EL (cell line): ENCODE data around the gene B3GNT2.
"Not testable (repeated sequence)": the region's sequence is repeated elsewhere in the genome, so short reads cannot be mapped to it uniquely, and the experiment has no call there.

Source experiments
- DNase-seq: peaks from one replicate; pipeline ENCODE4 v3.0.0-alpha.2; 2016

Gene B3GNT2

DNA sequence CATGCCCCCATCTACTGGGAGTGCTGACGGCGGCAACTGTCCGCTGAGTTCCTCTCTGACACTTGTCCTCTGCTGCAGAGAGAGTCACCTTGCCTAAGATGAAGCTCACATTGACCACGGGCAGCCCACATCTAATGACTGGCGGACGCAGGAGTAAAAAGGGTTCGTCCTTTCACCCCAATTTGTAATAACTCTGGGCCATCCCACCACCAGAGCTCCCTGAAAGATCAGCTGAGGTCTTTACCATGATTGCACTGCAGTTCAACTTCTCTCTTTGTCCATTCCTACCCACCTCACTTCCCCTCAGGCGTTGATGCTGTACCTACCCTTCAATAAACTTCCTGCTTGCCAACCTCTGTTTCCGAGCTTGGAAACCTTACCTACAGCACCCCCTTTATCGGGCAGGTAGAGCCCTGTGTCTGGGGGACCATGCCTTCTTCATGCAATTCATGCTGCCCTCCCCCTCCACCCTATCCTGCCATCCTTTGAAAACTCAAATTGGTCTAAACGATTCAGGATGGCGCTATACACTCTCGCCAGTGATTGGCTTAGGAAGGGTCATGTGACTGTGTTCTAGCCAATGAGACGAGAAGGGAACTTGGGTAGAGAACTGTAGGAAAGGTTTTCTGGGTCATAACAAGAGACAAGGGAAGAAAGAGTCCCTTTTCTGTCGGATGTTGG is 10.3 kb upstream of the B3GNT2 start:
- DNase-seq: no peak

DNA sequence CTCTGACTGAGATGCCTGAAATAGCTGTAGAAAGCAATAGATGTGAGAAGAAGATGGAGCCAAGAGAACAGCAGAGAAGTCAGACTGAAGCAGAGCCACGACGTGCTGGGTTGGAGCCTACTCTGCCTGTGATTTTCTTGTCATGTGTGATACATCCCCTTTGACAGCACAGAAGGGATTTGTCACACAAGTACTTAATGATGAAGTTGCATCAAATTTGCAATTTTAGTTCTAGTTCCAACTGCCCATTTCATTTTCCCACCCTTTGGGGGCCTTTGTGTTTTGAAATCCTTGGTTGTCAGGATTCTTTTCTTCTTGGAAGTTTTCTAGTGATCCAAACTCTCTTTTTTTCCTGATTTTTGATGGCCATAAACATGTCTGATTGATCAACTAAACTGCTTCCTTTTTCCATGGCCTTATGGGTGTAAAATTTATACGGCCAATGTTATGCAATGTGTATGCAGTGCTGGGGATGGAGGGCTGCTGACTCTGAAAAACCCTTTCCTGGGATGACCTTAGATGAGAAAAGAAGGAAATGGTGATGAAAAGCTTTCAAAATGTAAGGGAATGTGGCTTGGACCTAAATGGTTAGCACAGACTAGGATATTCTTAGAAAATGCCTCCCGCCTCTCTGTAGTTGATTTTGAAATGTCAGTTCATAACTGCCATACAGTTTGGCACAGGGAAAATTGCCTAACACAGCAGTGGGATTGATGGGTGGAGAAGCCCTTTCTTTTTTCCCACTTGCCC is 9.6 kb upstream of the B3GNT2 start:
- no peak for DNase-seq

DNA sequence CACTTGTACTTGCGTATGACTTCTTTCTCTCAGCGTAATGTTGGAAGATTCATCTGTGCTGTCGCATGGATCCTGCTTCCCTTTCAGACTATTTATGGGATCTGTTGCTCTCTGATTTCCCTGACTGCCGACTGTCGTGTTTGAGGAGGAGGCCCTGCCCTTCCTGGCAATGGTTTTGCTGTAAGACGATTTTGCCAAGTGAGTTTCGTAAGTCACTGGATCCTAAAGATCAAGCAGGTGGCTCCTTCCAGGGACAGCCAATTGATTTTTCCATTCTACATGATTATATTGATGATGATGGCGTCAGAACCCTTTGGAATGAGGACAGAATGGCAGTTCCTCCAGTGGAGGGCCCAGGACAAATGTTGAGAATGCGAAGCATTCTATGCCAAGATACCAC is 8.7 kb upstream of the B3GNT2 start:
- no peak for DNase-seq

DNA sequence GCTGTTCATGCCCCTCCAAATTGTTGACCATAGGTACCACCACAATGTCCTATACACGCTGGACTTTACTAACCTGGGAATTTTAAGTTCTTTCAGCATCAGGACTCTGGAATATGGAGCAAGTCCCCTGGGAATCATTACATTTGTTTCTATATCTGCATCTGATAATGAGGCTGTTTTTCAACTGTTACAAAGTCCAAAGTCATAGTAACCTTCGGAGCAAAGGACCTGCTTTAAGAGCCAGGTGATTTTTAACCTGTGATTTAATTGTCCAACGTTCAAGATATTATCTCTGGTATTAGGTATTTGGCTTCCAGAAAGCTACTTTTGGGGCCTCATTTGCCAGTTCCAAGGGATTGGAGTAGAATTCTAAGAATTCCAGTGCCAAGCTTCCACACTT is 7.5 kb upstream of the B3GNT2 start:
- no peak for DNase-seq

DNA sequence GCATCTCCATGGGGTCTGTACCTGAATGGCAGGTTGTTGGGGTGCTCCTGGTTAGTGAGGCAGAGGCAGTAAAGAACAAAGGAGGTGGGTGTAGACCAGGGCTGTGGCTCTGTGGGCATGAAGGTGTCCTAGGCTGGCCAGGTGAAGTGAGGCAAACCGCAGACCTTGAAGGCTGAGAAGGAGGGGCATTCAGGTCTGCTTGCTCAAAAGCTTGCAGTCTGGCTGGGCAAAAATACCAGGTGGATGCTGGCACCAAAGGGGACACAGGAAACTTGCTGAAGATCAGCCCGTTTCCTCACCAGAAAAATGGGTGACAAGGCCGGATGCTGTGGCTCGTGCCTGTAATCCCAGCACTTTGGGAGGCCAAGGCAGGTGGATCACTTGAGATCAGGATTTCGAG is 6.7 kb upstream of the B3GNT2 start:
- no peak for DNase-seq

DNA sequence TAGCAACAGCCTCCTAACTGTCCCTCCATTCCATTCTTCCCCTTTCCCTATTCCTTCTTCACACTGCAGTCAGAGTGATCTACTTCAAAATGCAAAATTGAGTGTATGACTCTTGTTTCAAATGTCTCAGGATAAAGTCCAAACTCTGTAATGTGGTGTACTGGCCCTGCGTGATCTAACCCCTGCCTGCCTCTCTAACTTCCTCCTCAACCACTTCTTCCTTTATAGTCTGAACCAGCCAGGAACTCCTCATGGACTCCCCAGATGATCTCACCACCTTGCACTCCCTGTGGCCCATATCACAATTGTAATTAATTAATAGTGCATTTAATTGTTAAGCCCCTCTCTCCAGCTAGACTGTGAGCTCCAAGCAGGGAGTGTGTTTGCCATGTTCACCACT is 3.1 kb upstream of the B3GNT2 start:
- DNase-seq: no peak

DNA sequence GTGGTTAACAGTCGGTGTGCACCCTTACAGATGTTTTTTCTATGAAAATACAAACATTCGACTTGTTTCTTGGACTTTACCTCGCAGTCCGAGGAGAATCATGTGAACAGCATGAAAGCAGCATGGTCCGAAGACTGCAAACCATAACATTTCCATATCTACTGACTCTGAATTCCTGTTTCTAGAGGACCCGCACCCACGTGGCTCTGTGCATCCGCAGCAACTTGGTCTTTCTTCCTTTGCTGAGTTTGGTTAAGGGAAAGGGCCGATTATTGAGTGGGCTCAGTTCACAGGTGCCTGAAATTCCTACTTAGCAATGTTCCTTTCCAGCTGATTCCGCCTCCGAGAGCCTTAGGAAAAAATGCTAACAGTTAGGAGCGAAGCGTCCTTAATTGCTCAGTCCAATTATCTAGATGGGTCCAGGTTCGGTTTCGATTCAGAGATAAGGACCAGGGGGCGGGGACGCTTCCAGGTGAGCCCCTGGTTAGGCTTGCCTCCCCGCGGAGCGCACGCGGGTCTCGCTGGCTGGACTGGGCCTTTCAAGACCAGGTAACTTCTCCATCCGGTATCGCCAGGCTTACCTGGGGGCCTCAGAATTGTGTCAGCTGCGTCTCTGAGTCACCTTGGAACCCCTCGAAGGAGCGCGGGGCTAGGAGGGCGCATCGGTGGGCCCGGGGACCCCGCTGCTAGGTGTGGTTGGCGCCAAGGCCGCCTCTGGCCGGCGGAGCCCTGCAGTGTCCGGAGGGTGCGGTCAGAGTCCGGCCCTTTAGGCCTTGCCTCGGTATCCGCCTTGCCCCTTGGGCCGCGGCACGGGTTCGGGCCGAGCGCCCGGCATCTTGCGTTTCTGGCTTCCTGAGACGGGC is 1.1 kb upstream of the B3GNT2 start:
- no peak for DNase-seq

DNA sequence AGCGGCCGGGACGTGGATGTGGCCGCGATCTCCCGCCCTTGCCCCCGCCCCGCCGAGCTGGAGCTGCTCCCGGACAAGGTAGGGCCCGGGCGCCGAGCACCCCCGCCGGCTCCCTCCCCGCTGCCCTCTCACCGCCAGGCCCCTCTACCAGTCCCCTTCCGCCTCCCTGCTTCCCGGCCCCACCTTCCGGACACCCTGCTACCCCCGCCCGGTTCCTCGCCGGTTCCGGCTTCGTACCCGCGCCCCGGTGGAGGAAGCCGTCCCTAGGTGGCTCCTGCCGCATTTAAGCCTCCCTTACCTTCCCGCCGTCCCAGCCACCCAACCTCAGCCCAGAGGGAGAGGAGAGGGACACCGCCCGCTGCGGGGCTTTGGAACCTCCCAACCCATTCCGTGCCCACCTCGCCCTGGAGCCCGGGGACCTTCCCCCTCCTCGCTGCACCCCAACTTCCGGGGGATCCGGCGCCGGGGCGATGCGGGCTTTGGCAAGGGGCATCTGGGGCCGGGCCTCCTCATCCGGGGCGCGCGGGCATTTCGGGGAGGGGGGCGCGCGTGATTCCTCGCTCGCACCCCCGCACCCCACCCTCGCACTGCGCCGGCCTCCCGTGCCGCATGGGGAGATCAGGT is 475 bp downstream of the B3GNT2 start:
- no peak for DNase-seq

DNA sequence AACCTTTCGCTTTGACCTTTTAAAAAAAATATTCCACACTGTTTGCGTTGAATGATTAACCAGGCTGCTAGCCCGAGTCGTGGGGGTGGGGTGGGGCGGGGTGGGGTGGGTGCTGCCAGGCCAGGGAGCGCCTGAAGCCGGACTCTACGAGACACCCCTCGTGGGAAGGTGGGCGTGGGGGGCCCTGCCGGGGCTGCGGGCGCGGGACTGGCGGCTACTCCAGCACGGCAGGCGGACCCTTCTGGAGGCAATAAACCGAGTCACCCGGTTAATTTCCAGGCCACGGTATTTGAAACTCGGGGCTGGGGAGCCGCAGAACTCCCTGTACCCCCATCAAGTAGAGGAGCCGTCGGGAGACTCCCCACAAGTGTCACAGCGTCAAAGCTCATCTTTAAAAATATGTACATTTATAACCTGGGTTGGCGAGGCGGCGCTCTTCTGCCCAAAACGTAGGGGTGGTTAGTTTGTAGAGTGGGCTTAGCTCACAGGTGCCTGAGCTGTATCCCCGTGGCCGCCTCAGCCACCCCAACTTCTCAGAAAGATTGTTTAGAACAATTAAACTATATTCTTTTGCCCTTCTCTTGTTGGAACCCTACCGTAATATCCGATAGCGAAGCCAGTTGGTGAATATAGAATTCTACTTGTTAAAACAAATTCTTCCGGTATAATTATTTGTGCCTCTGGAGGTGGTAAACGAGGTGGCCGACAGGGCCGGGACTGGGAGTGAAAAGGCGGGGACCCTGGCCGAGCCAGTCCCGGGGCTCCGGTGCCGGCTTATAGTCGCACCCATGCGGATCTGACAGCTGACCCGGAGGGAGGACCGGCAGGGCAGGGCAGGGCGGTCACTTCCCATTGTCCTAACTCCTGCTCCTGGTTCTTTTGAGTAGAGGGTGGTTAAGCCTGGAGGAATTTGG is 1.4 kb downstream of the B3GNT2 start:
- DNase-seq: peak; percentile 27

DNA sequence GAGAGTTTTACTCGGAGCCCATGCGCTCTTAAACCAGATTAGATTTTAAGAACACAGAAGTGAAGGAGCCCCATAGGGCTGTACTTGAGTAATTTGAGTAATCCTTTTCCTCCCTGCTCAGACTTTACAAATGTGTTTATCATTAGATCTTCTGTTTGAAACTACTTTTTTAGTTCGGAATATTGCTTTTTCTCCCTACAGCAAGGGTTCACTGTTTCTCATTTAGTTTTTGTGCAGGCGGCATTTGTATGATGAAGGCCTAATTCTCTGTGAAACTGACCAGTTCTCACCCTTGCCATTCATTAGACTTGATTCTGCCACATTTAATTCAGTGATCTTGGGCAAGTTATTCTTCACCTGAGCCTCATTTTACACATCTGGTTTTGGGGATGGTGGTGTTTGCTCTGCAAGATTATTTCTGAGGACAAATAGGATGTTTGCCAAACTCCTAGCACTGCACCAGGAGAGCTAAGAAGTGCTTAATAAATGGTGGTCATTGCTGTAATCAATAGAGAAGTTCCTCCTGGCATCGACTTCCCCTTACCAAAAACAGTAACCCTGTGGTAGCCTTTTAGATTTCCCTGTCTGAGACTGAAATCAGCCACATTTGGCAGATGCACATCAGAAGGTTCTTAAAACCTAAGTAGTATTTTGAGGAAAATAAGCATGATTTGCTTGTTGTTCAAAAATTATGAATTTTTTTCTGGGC is 2.2 kb downstream of the B3GNT2 start:
- DNase-seq: no peak

DNA sequence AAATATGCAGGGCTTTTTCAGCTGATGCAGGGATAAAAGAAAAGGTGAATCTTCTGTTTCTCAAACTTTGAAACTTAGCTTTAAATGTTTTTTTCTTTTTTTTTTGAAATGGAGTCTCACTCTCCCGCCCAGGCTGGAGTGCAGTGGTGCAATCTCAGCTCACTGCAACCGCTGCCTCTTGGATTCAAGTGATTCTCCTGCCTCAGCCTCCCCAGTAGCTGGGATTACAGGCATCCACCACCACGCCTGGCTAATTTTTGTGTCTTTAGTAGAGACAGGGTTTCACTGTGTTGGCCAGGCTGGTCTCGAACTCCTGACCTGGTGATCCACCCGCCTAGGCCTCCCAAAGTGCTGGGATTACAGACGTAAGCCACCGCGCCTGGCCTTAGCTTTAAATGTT is 2.9 kb downstream of the B3GNT2 start:
- not testable (repeated sequence) for DNase-seq

DNA sequence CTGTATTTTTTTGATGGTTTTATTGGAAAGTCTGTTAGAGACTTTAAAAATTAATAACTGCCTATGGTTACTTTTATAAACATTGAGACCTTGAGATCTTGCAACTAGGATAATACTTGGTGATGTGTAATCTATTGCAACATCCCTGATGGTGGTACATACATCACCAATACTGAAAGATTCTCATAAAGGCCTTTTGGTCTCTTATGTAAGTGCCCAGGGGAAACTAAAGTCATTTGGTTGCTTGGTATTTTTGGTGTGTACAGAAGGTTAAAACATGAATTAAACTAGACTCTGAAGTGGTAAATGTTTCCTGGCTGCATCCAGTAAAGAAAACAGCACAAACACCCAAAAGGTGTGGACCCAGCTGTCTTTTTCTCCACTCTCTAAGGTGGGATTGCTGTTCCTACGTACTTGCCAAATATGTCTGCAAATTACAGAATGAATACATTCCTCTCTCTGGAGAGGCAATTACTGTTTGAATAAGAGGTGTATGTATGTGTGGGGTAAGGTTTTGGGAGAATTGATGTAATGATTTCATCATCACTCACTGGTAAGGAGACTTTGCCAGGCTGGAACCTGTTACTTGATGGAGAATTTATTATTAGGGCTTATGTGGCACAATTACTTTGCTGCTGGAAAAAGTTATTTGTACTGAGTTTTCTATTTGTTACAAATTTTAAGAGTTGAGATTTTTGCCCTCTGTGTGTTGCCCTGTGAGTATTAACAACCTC is 3.6 kb downstream of the B3GNT2 start:
- DNase-seq: no peak

DNA sequence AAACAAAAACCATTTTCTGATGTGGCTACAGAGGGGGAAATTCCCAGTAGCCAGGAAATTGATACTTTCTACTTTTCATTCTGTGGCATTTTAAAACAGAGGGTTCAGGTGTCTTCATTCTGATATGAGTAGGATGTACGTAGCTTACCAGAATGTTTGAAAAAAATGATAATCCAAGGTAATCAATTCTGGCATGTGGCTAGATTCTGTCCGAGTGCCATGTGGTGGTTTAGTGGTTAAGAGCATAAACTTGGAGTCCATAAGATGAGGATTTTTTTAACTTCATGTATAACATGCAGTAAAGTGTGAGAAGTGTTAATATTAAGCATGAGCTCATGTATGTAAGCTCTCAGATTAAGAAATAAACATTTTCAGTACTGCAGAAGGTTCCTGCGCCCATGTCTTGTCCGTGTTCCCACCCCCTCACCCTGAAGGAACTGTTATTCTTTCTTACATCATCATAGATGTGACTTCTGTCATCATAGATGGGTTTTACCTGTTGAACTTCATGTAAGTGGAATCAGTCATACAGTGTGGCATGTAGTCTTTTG is 4.5 kb downstream of the B3GNT2 start:
- DNase-seq: no peak

DNA sequence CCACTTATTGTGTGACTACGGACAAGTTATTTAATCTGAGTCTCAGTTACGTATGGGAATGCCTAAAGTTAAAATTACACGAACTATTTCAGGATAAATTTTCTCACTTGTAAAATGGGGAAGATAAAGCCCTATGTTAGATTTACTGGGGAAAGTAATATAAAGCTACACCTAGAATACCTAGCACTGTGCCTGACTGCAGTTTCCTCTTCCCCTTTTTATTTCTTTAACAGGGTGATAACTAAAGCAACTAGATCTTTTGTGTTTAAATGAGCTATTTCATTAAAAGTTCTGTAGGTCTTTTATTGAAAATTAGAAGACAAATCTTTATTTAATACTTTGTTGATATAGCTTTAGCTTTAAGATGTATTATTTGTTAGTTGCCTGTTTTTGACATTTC is 5.0 kb downstream of the B3GNT2 start:
- DNase-seq: no peak

DNA sequence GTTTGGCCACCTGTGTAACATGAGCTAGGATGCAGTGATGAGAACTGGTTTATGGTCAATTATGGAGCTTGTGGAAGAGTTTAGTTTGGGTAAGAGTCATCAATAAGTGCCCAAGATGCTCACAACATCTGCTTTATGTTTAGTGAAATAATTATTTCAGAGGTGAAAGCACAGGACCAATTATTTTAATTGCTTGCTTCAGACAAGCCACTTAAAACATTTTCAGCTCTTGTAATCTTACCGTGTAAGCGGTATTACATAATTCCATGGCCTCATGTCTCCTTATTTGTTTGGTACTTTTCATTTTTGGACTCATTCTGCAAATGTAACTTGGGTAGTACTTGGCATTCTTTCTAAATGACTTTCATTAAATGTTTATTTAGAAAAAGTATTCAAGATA is 5.4 kb downstream of the B3GNT2 start:
- DNase-seq: no peak

DNA sequence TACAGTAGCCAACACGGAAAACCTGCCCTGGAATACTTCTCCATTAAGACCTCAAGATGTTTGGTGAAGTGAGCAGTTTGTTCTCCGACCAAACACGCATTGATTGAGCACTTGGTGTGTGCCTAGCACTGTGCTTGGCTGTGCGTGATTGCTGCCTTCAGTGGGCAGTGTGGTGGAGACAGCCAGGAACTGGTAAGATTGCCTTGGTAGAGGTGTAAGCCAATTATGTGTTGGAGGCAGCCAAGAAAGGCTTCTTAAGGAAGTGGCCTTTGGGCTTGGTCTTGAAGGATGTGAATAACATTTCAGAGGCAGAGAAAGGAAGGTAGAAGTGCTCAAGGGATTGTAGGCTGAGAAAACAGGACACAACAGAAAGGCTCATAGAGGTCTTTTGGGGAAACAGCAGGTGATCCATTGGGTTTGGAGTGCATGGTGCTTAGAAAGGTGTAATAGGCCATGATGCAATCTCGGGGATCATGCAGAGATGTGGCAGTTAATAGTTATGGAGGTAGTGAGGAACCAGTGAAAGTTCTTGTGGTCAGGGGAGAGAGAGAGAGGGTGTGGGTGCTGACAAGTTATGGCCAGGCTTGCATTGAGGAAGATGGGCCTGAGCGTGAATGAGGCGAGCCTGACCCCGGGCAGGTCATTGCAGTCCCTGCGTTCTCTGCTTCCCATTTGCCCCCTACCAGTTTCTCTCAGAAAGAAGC is 6.3 kb downstream of the B3GNT2 start:
- no peak for DNase-seq

DNA sequence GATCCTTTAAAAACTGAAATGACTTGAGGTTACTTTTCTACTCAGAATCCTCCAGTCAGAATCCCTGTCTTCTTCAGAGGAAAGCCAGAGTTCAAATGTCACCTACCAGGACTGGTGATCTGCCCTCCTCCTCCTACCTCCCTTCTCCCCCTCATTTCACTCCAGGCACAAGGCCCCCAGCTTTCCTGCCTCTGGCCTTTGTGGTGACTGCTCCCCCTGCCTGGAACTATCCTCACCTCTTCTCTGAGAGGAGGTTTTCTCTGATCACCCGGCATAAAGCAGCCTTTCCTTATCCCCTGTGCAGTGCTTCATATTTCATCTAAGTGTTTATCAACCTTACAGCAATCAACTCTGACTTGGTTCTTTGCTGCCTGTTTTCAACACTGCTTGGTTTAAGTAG is 6.8 kb downstream of the B3GNT2 start:
- no peak for DNase-seq

DNA sequence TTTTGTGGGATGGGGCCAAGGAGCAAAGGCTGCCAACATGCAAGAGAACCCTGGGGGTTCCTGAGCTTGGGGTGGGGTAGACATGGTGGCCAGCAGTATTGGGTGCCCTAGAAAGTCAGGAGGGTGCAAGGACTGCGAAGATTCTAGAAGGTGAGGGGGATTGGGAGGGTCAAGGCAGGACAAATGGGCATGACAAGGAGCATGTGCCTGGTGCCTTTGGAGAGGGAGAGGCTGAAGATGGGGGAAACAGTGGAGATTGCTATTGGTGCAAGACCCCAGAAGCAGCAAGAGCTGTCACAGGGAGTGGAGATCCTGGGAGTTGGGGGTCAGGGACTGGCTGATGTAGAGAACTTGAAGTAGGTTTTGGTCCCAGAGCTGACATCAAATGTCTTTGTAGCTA is 7.5 kb downstream of the B3GNT2 start:
- no peak for DNase-seq

DNA sequence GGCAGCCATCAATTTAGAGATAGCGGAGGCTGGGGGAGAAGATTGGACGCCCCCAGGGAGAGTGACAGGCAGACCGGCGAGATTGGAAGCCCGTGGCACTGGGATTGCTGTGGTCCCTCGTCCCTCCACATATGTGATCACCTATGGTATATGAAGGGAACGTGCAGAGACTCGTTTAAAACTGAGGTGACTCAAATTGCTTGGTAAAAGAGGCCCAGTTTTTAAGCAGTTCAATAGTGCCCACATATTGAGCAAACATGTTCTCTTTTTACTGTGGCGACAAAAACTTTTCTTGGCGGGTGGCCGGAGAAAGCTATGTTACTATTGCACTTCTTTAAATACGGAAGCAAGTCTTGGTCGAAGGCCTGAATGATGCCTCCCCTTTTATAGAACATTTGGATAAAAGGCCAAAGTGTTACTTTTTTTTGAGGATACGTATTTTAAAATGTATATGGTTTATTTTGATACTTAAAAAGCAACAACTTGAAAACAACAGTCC is 9.1 kb downstream of the B3GNT2 start:
- DNase-seq: no peak

DNA sequence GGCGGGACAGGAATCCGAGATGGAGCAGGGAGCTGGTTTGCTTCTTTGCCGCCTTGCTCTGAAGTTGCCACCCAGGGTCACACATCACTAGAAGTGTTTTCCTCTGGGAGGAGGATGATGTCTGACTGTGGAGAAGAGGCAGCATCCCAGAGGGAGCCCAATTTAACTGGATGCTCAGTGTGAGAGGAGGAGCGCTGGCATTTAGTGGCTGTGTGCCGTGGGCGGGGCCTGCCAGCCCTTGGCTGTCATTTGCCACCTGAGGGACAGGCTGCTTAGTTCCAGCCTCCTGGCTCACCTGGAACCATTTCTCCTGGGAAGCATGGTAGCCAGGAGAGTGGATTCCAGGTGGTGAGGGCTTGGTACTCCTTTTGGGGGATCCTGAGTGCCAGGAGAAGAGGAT is 9.6 kb downstream of the B3GNT2 start:
- DNase-seq: no peak
